ENCODE measurements around the gene NCKAP1.

- TF ChIP-seq CTCF (IDR thresholded peaks at IDR 0.05): no peak
- TF ChIP-seq KAT7 (CRISPR knock-in tag; IDR thresholded peaks at IDR 0.05; ENCODE audit: borderline replicate concordance): no peak
- TF ChIP-seq CREB1 (CRISPR knock-in tag; IDR thresholded peaks at IDR 0.05): no peak
- TF ChIP-seq ZNF512 (CRISPR knock-in tag; IDR thresholded peaks at IDR 0.05; ENCODE audit: borderline replicate concordance): no peak
- TF ChIP-seq ATF3 (CRISPR knock-in tag; conservative IDR thresholded peaks at IDR 0.05): no peak
- TF ChIP-seq MAX (CRISPR knock-in tag; IDR thresholded peaks at IDR 0.05): no peak
- TF ChIP-seq JUN (CRISPR knock-in tag; IDR thresholded peaks at IDR 0.05): no peak
- TF ChIP-seq STAT6 (CRISPR knock-in tag; conservative IDR thresholded peaks at IDR 0.05; ENCODE audit: low read depth): no peak
- TF ChIP-seq IRF2 (CRISPR knock-in tag; IDR thresholded peaks at IDR 0.05; ENCODE audit: borderline replicate concordance, low read depth): no peak
- TF ChIP-seq SMAD3 (CRISPR knock-in tag; IDR thresholded peaks at IDR 0.05; ENCODE audit: borderline replicate concordance): no peak
- TF ChIP-seq ZBTB21 (CRISPR knock-in tag; IDR thresholded peaks at IDR 0.05; ENCODE audit: borderline replicate concordance): no peak
- TF ChIP-seq FOXJ3 (CRISPR knock-in tag; IDR thresholded peaks at IDR 0.05; ENCODE audit: borderline replicate concordance): no peak
These were observed 174.6 kb downstream of the NCKAP1 start for GRCh38 chr2:182863642-182864041.

Data from WTC11 (cell line).